Endometrial microvascular endothelial cells (primary cell): Measurements from ENCODE around the gene COL23A1. TPM values are rescaled to one million over a fixed set of nuclear protein-coding genes. Genes with fewer than 3 reads are reported as not detected.

Experiments
- in situ Hi-C: cut with HindIII; loops from 2 replicates; pipeline ENCODE4 v1.10.0; 2017; ENCODE audit warnings: low sequenced_read_pairs, low pct_unique_long_range_greater_than_20kb; ENCODE audit errors: inconsistent ontology term
- total RNA-seq: library from RNA; depleted of rRNA; stranded (reverse); fragments of >200 nt; gene quantifications from one replicate; pipeline ENCODE4 v1.2.3, GENCODE V29; 2015; ENCODE audit errors: inconsistent ontology term

The COL23A1 gene
- total RNA-seq, 1 donor from 2014 or later, result not detected

DNA sequence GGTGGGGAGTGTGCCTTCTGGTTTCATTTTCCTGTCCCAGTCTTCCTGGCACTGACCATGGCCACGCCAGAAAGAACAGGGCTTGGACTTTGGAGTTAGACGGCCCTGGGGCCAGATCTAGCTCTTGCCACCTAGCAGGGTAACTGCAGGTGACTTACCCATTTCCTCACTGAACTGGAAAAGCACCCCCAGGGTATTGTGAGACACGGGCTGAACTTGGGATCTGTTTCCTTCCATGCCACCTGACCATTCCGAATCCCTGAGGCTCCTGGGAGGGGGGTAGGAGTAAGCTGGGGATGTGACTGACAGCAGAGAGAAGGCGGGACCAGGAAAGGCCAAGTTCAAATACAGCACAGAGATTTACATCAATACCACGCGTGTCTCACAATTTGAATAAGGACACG is 376.4 kb downstream of the COL23A1 start:
- in situ Hi-C loops, result no loop called here

DNA sequence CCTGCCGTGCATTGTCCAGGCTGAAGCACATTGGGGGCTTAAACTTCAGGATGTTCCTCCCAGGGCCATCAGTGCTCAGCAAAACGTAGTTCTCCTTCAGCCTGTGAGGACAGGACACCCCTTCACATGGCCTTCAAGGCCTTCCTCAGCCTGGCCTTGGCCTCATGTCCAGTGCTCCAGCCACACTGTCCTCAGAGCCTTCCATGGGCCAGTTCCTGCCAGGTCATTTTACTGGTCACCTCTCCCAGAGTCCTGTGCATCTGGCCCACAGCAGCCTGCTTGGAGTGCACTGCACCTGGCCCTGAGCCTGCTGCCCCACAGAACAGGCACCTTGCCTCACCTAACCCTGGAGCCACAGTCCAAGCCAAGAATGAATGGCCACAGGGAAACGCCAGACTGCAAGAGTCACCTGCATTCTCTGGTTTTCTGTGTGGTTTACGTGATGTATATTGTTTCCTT is 377.2 kb downstream of the COL23A1 start:
- in situ Hi-C loops, result no loop called here

DNA sequence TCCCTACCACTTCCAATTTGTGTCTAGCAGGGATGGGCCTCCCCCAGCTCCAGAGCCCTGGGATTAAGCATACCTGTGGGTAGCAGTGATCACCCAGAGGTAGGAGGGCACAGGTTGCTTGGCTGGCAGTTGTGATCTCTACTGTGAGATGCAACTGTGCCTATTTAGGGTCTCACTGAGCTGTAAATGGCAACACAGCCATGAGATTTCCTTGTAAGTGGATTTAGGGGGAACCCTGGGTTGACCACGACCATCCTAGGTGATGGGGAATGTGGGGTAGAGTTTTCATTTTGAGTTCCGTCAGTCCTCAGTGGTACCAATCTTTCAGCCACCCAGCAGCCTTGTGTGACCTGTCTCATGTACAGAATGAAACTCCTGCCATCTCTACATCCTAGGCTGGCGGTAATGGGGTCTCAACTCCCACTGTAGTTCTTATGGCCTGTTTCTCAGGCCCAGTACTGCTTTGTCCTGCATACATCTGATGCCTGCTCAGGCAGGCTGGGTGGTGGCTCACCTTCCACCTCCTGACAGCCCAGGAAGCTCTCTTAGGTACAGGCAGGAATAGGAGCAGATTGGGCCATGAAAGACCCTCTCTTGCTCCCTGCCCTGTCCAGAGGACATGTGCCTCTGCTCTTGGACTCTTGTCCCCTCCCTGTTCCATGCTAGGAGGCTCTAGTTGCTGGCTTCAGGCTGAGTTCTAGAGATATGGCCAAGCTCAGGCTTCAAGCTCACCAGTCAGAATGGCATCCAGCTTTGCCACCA is 377.8 kb downstream of the COL23A1 start:
- in situ Hi-C loops, result no loop called here

DNA sequence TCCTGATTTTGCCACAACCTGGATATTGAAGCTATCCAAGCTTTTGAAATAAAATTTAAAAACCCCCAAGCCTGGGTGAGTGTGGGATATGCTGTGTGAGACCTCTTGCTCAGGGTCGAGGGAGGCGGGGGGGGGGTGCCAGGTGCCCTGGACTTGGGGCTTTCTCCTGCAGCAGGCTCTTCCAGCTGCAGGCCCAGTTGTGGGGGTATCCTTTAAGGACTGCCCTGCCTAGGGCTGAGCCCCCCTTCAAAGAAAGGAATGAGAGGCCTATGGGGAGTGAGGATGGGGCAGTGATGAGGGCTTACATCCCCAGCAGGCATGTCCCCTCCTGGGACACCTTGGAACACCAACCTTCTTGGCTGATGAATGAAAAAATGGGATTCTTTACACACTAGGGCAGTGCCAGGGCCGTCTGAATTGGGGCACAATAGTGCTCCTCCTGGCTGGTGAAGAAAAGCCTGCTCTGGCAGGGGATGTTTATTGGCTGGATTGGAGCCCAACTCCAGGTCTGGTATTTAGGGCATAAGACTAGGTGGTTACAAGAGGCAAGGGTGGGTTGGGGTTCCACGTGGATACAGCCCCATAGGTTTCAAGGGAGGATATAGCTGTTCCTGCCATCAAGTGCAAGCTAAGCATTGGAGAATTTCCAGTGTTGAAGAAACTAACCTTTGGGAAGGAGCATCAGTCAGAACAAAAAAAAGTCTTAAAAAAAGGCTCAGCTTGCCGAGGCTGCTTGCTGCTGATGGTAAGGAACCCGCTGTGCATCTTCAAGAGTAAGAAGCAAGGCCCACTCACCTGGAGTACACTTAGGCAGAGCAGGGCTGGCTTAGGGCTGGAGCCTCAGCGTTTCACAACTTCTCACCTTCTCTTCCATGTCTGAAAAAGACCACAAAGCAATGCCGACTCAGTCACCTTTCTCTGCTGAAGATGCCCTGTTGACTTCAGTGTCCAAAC is 378.8 kb downstream of the COL23A1 start:
- in situ Hi-C loops, result no loop called here

DNA sequence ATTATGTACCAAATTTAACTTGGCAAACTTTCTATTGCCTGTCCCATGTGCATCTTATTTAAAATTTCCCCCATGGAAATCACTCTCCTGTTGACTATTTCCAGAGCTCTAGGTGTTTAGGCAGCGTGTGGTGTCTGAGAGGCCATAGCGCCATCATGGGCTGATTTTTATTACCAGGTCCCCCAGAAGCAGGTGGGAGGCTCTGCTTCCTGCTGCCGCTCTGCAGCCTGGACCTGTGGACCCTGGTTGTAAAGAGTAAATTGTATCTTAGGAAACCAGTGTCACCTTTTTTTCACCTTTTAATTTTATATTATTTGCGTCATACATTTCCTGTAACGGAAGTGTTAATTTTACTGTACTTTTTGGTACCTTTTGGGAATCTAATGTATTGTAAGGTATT is 379.5 kb downstream of the COL23A1 start:
- in situ Hi-C loops, result no loop called here

DNA sequence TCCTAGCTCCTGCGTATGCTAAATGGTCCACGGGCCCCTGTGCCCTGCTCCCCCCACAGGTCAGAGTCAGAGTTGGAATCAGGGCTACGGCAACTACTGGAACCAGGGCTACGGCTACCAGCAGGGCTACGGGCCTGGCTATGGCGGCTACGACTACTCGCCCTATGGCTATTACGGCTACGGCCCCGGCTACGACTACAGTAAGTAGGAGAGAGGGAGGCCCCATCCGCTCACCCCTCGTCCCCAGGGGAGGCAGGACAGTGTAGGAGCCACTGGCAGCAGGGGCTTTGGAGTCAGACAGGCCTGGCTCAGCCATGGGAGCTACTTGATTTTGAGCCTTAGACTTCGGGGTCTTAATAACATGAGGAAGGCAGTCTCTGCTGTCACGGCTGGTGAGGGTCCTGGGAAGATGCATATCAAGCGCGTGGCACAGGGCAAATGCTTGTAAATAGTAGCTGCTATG is 380.1 kb downstream of the COL23A1 start:
- in situ Hi-C loops, result no loop called here

DNA sequence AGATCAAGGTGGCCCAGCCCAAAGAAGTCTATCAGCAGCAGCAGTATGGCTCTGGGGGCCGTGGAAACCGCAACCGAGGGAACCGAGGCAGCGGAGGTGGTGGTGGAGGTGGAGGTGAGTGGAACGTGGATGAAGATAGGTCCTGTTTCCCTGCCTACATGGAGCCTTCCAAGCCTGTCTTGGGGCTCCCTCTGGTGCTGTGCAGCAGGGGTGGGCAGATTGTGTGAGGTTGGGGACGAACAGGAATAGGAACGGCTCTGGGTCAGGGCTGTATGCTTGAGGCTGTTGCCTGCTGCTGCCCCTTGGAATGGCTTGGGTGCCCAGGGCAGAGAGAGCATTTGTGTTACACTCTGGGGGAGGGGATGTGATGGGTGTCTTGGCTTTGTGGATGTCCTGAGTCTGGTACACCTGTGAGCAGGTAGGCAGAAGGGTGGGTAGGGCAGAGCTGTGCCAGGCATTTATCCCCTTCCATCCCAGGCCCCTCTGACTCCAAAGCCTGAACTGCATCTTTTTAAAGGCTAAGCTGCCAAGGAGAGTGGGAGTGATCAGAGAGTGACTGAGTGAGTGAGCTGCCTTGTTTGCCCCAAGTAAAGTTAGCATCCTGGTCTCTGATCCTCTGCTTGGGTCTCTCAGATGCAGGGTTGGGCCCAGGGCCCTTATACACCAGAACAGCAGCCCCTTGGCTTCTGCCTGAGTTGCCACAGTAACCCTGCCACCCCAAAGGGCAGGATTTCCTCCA is 380.7 kb downstream of the COL23A1 start:
- in situ Hi-C loops, result no loop called here

DNA sequence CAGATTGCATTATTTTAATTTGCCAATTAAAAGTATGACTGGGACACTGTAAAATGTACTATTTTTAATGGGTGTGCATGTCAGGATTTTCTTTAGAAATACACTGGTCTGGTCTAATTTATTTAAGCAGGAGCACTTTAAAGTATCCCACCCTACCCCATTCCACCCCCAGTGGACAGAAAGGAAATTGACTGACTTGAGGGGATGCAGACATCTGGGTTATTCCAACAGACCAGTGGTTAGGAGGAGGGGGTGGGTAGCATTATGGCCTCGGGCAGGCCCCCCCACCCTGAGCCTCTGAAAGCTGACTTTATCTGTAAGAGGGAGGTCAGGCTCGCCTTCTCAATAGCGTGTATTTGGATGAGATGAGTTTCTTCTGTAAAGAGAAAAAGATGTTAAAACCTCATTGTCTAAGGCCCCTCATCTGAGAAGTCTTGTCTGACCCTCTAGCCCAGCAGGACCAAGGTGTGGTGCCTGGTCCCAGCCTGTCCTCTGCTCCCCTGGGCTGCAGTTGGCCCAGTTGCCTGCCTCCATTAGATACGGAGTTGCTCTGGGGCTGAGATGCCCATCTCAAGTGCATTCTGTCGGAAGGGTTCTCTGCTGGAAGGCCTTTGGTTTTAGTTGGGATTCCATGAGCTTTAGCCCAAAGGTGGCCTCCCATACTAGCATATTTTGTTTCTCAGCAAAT is 381.5 kb downstream of the COL23A1 start:
- in situ Hi-C loops, result no loop called here

DNA sequence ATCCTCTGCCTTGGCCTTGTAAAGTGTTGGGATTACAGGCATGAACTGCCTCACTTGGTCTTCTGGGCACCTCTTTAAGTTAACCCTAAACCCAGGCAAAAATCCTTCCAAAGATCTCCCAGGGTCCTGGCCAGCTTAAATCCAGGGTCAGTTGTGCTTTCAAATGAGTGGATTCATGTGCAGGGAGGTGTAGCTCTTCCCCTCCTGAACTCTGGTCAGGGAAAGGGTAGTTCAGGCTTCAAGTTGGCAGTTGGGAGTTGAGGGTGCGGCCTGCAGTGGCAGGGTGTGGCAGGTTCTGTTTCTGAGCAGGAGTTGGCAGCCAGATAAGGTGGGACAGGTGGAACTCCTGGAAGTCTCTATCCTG is 382.3 kb downstream of the COL23A1 start:
- in situ Hi-C loops, result no loop called here

DNA sequence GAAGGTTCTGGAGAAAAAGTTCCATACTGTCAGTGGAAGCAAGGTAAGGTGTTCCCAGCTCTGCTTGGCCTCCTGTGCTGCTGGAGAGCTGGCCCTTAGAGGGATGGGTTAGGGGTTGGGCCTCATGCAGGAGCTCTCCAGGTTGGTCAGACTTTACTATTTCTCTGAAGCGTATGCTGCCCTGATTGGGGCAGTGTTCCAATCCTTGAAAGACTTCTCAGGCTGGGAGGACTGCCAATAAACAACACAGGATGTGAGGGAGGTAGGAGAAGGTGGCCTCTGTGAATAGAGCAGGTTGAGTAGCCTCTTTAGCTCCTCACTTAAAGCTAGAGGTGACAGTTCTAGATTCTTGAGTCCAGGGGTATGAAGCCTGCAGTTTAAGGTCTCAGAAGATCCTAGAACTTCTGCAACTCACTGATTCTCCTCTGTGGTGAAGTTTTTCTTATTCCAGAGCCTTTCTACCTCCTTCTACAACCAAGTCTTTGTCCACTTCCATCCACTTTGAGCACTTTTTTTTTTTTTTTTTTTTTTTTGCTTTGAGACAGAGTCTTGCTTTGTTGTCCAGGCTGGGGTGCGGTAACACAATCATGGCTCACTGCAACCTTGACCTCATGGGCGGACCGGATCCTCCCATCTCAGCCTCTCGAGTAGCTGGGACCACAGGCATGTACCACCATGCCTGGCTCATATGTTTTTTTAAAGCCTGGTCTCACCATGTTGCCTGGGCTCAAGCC is 382.8 kb downstream of the COL23A1 start:
- in situ Hi-C loops, result no loop called here

DNA sequence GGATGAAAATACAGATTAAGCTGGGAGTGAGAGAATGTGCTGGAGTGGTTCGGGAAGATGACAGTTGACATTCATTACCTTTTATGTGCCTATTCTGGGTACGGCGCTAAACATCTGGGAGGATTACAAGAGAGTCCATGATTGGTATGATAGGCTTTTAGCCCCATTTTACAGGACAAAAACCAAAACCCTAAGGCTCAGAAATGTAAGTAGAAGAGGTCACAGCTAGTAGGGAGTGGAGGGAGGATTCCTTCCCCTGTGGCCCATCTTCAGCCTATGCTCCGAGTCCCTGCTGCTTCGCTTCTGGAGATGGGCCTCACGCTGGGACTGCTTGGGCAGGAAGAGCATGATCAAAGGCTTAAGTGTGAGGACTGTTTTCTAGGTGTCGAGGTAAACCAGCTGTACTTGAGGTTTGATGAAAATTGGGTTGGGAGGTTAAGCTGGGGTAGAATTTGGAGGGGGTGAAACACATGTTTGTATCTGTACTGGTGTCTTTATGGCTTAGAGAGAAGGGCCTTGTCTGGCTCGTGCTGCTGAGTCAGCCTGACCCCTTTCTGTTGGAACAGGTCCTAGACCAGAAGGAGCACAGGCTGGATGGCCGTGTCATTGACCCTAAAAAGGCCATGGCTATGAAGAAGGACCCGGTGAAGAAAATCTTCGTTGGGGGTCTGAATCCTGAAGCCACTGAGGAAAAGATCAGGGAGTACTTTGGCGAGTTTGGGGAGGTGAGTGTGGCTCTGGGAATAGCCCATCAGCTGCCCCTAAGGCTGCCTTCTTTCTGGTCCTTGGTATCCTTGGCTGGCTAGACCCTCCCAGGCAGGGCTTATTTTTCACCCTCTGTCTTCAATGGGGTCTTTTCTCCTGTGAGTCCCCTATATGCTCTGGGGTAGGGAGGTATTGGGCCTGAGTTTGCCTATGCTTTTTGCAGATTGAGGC is 383.8 kb downstream of the COL23A1 start:
- in situ Hi-C loops, result no loop called here

DNA sequence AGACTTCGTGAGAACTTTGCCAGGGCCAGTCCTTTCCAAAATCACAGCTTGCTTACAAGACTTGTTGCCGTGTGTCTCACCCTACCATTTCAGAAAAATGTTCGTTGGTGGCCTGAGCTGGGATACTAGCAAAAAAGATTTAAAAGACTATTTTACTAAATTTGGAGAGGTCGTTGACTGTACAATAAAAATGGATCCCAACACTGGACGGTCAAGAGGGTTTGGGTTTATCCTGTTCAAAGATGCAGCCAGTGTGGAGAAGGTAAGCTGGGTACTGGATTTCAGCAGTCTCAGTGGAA is 384.5 kb downstream of the COL23A1 start:
- in situ Hi-C loops, result no loop called here

DNA sequence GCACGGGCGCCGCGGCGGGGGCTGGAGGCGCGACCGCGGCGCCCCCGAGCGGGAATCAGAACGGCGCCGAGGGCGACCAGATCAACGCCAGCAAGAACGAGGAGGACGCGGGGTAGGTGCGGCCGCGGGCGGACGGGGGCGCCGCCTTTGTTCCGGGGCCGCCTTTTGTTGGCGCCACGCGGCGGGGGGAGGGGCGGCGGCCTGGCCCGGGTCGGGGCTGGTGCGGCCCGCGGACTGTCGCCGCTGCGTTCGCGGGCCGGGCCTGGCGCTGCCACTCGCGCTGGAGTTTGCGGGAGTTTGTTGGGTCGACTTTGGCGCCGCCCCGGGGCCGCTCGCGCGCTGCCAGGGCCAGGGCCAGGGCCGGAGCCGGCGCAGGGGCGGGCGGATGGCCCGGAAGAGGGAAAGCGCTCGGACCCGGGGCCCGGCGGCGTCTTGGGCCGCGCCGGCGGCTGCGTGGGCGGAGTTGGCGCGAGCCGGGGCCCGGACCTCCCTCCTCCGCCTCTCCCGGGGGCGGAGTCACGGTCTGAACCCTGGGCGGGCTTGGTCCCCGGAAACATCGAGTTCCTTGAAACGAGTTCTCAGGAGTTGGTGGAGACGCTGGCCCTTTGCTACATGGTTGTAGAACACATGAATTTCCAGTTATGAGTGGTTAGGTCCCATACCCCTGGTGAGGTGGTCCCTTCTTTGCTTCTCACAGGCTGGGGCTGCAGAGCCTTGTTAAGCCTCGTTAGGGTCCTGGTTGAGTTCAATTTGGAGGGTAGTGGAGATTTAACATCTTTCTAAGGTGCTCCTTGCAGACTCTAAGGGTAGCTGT is 385.1 kb downstream of the COL23A1 start:
- in situ Hi-C loops, result no loop called here

DNA sequence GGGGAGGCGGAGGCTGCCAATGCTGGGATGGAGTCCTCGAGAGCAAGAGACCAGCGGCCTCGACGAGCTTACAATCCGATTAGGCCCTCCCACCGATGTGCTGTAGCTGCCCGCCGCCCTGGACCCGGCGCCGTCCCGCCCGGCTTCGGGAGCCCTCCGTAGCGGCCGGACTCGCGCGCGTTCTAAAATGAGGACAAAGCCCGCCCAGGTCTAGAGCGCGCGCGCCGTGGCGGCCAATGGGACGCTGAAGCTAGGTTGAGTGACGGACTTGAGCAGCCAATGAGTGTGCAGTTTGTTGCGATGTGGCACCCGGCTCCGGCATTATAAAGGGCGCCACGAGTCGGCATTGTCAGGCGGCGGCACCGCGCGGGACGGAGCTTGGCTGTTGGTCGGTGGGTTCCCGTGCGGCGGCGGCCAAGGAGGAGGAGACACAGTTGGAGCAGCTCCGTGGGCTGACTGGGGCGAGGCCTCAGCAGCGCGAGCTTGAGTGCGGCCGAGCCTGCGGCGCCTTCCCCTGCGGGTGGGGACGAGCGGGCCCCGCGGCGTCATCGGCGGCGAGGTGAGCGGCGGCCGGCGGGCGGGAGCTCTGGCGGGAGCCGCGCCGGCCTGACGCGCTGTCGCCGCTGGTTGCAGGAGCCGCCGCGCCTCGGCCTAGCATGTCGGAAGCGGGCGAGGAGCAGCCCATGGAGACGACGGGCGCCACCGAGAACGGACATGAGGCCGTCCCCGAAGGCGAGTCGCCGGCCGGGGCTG is 385.8 kb downstream of the COL23A1 start, which contains the start of gene HNRNPAB:
Gene HNRNPAB (plus strand): TSS at position 352 of the 753 bp plus-strand sequence. CDS start 305 bp downstream, at position 657.
- in situ Hi-C loops, result no loop called here

DNA sequence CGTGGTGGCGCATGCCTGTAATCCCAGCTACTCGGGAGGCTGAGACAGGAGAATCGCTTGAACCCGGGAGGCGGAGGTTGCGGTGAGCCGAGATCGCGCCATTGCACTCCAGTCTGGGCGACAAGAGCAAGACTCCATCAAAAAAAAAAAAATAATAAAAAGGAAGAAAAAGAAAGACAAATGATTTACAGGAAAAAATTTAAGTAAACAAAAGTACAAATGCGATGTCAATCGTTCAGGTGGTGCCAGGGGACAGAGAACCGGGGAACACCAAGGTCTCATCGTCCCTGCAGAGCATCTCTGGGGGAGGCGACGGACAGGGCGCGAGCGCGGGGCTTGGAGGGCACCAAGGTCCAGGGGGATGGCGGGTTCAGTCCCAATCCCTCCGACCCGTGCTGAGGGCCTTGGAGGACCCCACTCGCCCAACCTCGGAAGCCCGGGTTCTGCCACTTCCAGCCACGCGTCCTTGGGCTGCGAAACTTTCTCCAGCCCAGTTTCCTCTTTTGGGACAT is 386.5 kb downstream of the COL23A1 start:
- in situ Hi-C loops, result no loop called here
